ENCODE measurements around the gene PPP1R16B.

DNA sequence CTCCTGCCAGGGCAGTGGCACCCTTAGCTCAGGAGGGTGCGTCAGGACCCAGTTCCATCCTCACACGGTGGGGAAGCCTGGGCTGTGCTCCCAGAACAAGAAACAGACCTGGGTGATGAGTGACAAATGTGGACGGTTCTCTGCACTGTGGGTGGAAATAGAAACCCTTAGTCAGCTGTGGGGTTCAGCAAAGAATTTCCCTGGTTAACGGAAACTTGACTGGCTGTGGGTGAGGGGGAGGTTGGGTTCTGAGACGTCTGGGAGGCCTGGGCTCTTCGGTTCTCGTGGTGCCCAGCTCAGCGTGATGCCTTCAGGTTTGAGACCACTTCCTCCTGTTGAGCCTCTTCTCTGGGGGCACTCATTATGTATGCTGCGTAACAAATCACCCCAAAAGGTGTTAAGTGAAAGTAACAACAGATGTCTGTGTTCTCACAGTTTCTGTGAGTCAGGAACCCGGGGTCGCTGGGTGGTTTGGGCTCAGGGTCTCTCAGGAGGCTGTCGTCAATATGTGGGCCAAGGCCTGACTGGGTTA, 67.6 kb downstream of the PPP1R16B start:
- TF ChIP-seq, protein P1, sequence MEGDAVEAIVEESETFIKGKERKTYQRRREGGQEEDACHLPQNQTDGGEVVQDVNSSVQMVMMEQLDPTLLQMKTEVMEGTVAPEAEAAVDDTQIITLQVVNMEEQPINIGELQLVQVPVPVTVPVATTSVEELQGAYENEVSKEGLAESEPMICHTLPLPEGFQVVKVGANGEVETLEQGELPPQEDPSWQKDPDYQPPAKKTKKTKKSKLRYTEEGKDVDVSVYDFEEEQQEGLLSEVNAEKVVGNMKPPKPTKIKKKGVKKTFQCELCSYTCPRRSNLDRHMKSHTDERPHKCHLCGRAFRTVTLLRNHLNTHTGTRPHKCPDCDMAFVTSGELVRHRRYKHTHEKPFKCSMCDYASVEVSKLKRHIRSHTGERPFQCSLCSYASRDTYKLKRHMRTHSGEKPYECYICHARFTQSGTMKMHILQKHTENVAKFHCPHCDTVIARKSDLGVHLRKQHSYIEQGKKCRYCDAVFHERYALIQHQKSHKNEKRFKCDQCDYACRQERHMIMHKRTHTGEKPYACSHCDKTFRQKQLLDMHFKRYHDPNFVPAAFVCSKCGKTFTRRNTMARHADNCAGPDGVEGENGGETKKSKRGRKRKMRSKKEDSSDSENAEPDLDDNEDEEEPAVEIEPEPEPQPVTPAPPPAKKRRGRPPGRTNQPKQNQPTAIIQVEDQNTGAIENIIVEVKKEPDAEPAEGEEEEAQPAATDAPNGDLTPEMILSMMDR (IDR thresholded peaks at IDR 0.05) = no peak
- no peak for TF ChIP-seq POLR2A (IDR thresholded peaks at IDR 0.05)

Measured in vagina (tissue), 2 donors.